HUES6 (cell line): ENCODE measurements around the gene NRIP2.

Experiments used
- H3K27ac ChIP-seq: 2 replicates; pipeline ENCODE4 v1.7.0; 2013; ENCODE audit warnings: low read depth, mild to moderate bottlenecking, low read length, inconsistent platforms
- H3K27me3 ChIP-seq: 2 replicates; pipeline ENCODE4 v1.6.1; 2013; ENCODE audit warnings: low read length; ENCODE audit not compliant: control insufficient read depth, insufficient read depth
- H3K36me3 ChIP-seq: 2 replicates; pipeline ENCODE4 v1.6.1; 2013; ENCODE audit warnings: low read length; ENCODE audit not compliant: control insufficient read depth, insufficient read depth
- H3K4me1 ChIP-seq: 2 replicates; pipeline ENCODE4 v1.6.1; 2013; ENCODE audit warnings: low read length; ENCODE audit not compliant: control insufficient read depth, insufficient read depth
- H3K4me3 ChIP-seq: 2 replicates; pipeline ENCODE4 v1.5.1; 2013; ENCODE audit warnings: low read depth, low read length
- H3K9ac ChIP-seq: one replicate; pipeline ENCODE4 v1.6.1; 2013; ENCODE audit warnings: mild to moderate bottlenecking, low read length
- H3K9me3 ChIP-seq: 2 replicates; pipeline ENCODE4 v1.6.1; 2013; ENCODE audit warnings: low read depth, low read length; ENCODE audit not compliant: control insufficient read depth, insufficient read depth

The NRIP2 gene

GRCh38 chr12:2803635-2804392, 31.0 kb downstream of the NRIP2 start:
- no peaks in the 10 kb centered on the region for H3K27me3 ChIP-seq
- H3K9me3 ChIP-seq: no peaks in the 10 kb centered on the region
- H3K9ac ChIP-seq: no peak overlapping the region
- H3K27ac ChIP-seq: no peak overlapping the region
- H3K4me3 ChIP-seq: no peak overlapping the region
- peaks cover 75% of the 10 kb centered on the region for H3K36me3 ChIP-seq
- no peaks in the 10 kb centered on the region for H3K4me1 ChIP-seq

- Histone ChIP-seq H3K4me1 (peaks cover 3% of the 10 kb centered on the region; the same call in 1 of the 2 replicates), H3K36me3 (peaks cover 99% of the 10 kb centered on the region), H3K27me3 (no peaks in the 10 kb centered on the region), H3K9ac (no peak overlapping the region), H3K27ac (no peak overlapping the region), H3K4me3 (no peak overlapping the region), H3K9me3 (no peaks in the 10 kb centered on the region)
Measured at GRCh38 chr12:2801044-2801783, 33.6 kb downstream of the NRIP2 start.

GRCh38 chr12:2800046-2800570, 34.7 kb downstream of the NRIP2 start:
- no peaks in the 10 kb centered on the region for H3K27me3 ChIP-seq
- H3K36me3 ChIP-seq: peaks cover 90% of the 10 kb centered on the region
- H3K27ac ChIP-seq: no peak overlapping the region
- peaks cover 6% of the 10 kb centered on the region; the same call in 1 of the 2 replicates for H3K4me1 ChIP-seq
- H3K9ac ChIP-seq: no peak overlapping the region
- H3K9me3 ChIP-seq: no peaks in the 10 kb centered on the region
- no peak overlapping the region for H3K4me3 ChIP-seq

DNA sequence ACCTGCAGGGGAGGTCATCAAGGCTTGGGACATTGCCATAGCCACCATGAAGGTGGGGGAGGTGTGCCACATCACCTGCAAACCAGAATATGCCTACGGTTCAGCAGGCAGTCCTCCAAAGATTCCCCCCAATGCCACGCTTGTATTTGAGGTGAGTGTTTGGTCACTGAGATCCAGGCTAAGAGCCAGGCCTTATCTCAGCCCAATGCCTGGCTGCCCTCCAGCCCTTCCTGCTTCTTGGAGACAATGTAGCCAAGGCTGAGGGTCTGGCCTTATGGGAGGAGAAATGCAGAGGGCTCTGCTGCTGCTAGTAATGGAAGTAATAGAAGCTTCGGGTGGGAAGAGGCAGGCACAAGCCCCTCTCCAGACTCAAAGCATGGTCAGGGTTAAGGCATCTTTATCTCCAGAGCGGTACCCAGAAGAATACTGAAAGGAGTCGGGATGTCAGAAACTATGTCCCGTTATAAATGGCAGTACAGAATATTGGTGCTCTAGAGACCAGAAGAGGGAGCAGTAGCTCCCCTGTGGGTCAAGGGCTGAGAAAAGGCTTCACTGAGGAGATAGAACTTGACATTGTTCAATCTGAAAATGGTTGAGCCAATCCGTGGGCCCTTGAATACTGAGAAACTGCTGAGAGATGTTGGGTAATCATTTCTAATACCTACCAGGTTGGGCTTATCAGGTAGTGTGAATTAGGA, 37.0 kb downstream of the NRIP2 start:
- Histone ChIP-seq H3K27ac (no peak overlapping the region), H3K9ac (no peak overlapping the region), H3K9me3 (no peaks in the 10 kb centered on the region), H3K27me3 (peaks cover 15% of the 10 kb centered on the region), H3K4me3 (no peak overlapping the region), H3K4me1 (peaks cover 6% of the 10 kb centered on the region; the same call in 1 of the 2 replicates), H3K36me3 (peaks cover 67% of the 10 kb centered on the region)

DNA sequence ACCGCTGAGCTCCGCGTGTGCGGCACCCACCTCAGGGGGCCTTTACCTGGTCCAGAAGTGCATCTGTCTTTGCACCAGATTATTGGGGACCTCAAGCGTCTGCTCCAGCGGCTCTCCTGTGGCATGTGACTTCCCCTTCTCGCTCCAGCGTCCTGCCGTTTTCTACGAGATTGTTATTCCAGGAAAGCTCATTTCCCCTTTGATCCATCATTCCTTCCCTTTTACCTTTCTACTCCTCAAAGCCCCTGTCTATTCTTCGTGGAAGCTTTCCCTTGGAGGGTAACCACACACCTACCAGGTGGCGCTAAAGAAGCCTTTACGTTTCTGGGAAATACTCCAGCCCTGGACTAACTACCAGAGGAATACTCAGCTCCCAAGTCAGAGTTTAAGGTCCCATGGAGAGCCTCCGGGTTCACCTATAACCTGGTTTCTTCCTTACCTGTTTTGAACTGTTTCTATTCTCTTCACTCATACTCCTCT, 38.6 kb downstream of the NRIP2 start:
- Histone ChIP-seq H3K27me3 (peaks cover 16% of the 10 kb centered on the region), H3K27ac (no peak overlapping the region), H3K36me3 (peaks cover 52% of the 10 kb centered on the region), H3K9me3 (no peaks in the 10 kb centered on the region), H3K4me1 (peaks cover 8% of the 10 kb centered on the region; the same call in 1 of the 2 replicates), H3K4me3 (peak overlapping the region; percentile 77), H3K9ac (peak overlapping the region; percentile 39)

DNA sequence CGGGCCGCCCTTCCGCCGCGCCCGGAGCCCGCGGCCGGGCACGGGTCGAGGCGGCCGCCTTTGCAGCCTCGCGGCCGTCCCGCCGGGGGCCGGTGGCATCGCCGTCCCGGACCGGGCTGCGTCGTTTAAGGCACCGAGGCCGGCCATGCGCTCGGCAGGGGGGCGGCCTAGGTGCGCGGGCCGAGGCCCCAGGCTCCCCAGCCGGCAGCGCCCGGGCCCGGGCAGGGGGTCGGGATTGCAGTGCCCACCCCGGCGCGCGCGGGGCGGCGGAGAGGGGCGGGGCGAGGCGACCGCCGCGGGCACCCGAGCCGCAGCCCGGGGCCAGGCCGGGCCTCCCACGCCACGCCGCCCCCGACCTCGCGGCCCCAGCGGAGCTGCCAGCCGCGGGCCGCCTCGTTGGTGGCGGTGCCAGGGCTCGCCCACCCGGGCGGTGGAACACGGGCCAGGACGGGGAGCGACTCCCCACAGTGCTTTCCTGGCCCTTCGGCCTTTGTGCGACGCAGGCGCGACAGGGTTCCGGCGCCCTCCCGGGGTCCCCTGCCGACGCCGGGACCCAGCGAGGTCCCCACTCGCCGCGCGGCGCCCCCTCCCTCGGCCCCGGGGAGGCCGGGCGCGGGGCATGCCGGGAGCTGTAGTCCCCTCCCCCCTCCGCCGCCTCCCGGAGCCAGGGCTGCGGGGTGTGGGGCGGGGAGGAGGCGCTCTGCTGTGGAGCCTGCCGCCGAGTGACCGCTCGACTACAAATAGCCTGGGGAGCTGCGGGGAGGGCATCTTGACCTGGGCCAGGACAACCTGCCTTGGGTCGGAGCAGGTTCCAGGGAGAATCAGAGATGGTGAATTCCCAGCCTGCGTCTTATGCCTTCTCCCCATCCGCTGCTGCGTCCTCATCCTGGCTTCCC, 39.3 kb downstream of the NRIP2 start:
- peak overlapping the region; percentile 69 for H3K9ac ChIP-seq
- peaks cover 16% of the 10 kb centered on the region for H3K27me3 ChIP-seq
- H3K27ac ChIP-seq: no peak overlapping the region
- H3K4me3 ChIP-seq: peak overlapping the region; percentile 77
- peaks cover 45% of the 10 kb centered on the region for H3K36me3 ChIP-seq
- H3K4me1 ChIP-seq: peaks cover 8% of the 10 kb centered on the region; the same call in 1 of the 2 replicates
- no peaks in the 10 kb centered on the region for H3K9me3 ChIP-seq

DNA sequence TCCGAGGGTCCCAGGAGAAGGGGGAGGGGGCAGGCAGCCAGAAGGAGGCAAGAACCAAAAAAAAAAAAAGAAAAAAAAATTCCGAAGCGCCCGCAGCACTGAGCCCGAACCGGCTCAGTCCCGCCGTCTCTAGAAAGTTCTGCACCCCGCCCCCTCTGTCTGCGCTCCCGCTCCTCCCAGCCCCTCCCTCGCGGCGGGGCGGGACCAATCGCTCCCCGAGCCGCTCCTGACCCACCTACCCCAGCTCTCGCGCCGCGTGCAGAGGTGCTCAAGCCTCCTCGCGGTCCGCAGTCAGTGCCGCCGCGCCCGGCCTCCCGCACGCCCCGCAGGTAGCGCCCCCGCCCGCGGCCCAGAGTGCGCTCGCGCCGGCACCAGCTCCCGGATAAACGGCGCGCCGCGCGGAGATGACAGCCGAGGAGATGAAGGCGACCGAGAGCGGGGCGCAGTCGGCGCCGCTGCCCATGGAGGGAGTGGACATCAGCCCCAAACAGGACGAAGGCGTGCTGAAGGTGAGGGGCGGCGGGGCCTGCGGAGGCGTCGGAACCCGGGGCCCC, 40.0 kb downstream of the NRIP2 start, which contains the start of gene FKBP4:
TSS of gene FKBP4 (plus strand) at position 235 of the 554 bp plus-strand sequence. CDS start at position 405, 170 bp downstream.
- Histone ChIP-seq H3K9ac (peak within 1 kb of the TSS; percentile 69), H3K4me1 (peaks cover 8% of the 10 kb centered on the region; the same call in 1 of the 2 replicates), H3K36me3 (peaks cover 38% of the 10 kb centered on the region), H3K27ac (no peak within 1 kb of the TSS), H3K9me3 (no peaks in the 10 kb centered on the region), H3K27me3 (peaks cover 16% of the 10 kb centered on the region), H3K4me3 (peak within 1 kb of the TSS; percentile 77)

- H3K9me3 ChIP-seq: no peaks in the 10 kb centered on the region
- peak overlapping the region; percentile 77 for H3K4me3 ChIP-seq
- no peak overlapping the region for H3K27ac ChIP-seq
- H3K27me3 ChIP-seq: peaks cover 18% of the 10 kb centered on the region
- H3K9ac ChIP-seq: peak overlapping the region; percentile 59
- H3K36me3 ChIP-seq: peaks cover 32% of the 10 kb centered on the region
- H3K4me1 ChIP-seq: peaks cover 8% of the 10 kb centered on the region; the same call in 1 of the 2 replicates
Measured at GRCh38 chr12:2794191-2794735, 40.6 kb downstream of the NRIP2 start.

GRCh38 chr12:2793561-2793960, 41.3 kb downstream of the NRIP2 start:
- Histone ChIP-seq H3K9me3 (no peaks in the 10 kb centered on the region), H3K36me3 (peaks cover 25% of the 10 kb centered on the region), H3K27ac (no peak overlapping the region), H3K4me1 (peaks cover 8% of the 10 kb centered on the region; the same call in 1 of the 2 replicates), H3K9ac (no peak overlapping the region), H3K27me3 (peaks cover 21% of the 10 kb centered on the region), H3K4me3 (peak overlapping the region; percentile 77)
